H1 (cell line): Measurements from ENCODE around the gene TNIK. TPM values are rescaled to one million over a fixed set of nuclear protein-coding genes. Genes with fewer than 3 reads are reported as not detected.

Experiments used
- CTCF ChIA-PET: fragments of 300-600 bp; sonication (Branson Sonifier 250); formaldehyde crosslinking; loops from one replicate; lab custom pipeline; 2021; ENCODE audit not compliant: partially characterized antibody; lab: Charles Lee
- POLR2A ChIA-PET: fragments of 300-600 bp; sonication (Branson Sonifier 250); formaldehyde crosslinking; loops from one replicate; lab custom pipeline; 2021; ENCODE audit warnings: inconsistent platforms; ENCODE audit not compliant: partially characterized antibody; lab: Charles Lee
- DNase-seq, 2 experiments: peaks; one replicate each; pipeline versions ENCODE4 v3.0.0 to v3.0.0-alpha.2; 2010 to 2022; ENCODE audit warnings: low spot score in 2 of 2, low read depth in 1 of 2, mixed read lengths in 1 of 2
- FAIRE-seq: peaks from 2 replicates; lab custom pipeline; 2011; peaks lifted over from hg19 to GRCh38; lab: Jason Lieb, UNC
- H2AFZ ChIP-seq: 2 replicates; pipeline ENCODE4 v1.8.1; 2012; ENCODE audit warnings: low read length, inconsistent platforms
- H2AK5ac ChIP-seq: 2 replicates; pipeline ENCODE4 v1.6.1; 2013; ENCODE audit warnings: low read depth, low read length
- H2BK120ac ChIP-seq: replicated peaks from 2 replicates; pipeline ENCODE3; 2013; ENCODE audit warnings: low read depth, low read length, inconsistent platforms
- H2BK12ac ChIP-seq: 2 replicates; pipeline ENCODE4 v1.6.1; 2013; ENCODE audit warnings: low read depth, low read length
- H2BK15ac ChIP-seq: 2 replicates; pipeline ENCODE4 v1.6.1; 2013; ENCODE audit warnings: low read length
- H2BK20ac ChIP-seq: 2 replicates; pipeline ENCODE4 v1.6.1; 2013; ENCODE audit warnings: low read length
- H2BK5ac ChIP-seq: 2 replicates; pipeline ENCODE4 v1.6.1; 2013; ENCODE audit warnings: low read depth, low read length
- H3K14ac ChIP-seq: 2 replicates; pipeline ENCODE4 v1.6.1; 2013; ENCODE audit warnings: inconsistent platforms; ENCODE audit not compliant: insufficient read length
- H3K18ac ChIP-seq: 2 replicates; pipeline ENCODE4 v1.6.1; 2013; ENCODE audit warnings: low read length; ENCODE audit errors: extremely low read depth
- H3K23ac ChIP-seq: 2 replicates; pipeline ENCODE4 v1.6.1; 2013; ENCODE audit warnings: inconsistent platforms; ENCODE audit not compliant: insufficient read length
- H3K23me2 ChIP-seq: 2 replicates; pipeline ENCODE4 v1.6.1; 2013; ENCODE audit warnings: low read depth, low read length
- H3K27ac ChIP-seq: 2 replicates; pipeline ENCODE4 v1.6.1; 2011; ENCODE audit warnings: low read depth, low read length, inconsistent platforms
- H3K27me3 ChIP-seq, 4 experiments: replicated peaks in 1 of 4; 1 replicate in 1 of 4; 2 replicates in 3 of 4; pipeline versions ENCODE4 v1.6.1 to v1.8.1; 2011 to 2013; ENCODE audit warnings: low read length in 3 of 4, mild to moderate bottlenecking in 3 of 4, inconsistent platforms in 2 of 4, mixed read lengths in 2 of 4, moderate library complexity in 1 of 4; ENCODE audit not compliant: control insufficient read depth in 3 of 4, insufficient read depth in 3 of 4; ENCODE audit errors: extremely low read depth in 1 of 4
- H3K36me3 ChIP-seq, 4 experiments: 2 replicates each; pipeline versions ENCODE4 v1.6.1 to v1.8.1; 2011 to 2013; ENCODE audit warnings: mild to moderate bottlenecking in 4 of 4, low read length in 3 of 4, moderate library complexity in 2 of 4, control low read depth in 1 of 4, inconsistent platforms in 1 of 4; ENCODE audit not compliant: insufficient read depth in 4 of 4, control insufficient read depth in 2 of 4
- H3K4ac ChIP-seq: replicated peaks from 2 replicates; pipeline ENCODE3; 2013; ENCODE audit warnings: low read length, low read depth, mixed read lengths, inconsistent platforms; ENCODE audit not compliant: insufficient read length
- H3K4me1 ChIP-seq, 4 experiments: replicated peaks in 1 of 4; 1 replicate in 1 of 4; 2 replicates in 3 of 4; pipeline versions ENCODE4 v1.6.1 to v1.8.1; 2011 to 2013; ENCODE audit warnings: low read length in 3 of 4, inconsistent platforms in 2 of 4, mixed read lengths in 1 of 4; ENCODE audit not compliant: insufficient read depth in 4 of 4, control insufficient read depth in 3 of 4
- H3K4me2 ChIP-seq, 2 experiments: 2 replicates each; pipeline versions ENCODE4 v1.6.1 to v1.8.1; 2011 to 2013; ENCODE audit warnings: low read depth in 2 of 2, low read length in 2 of 2, control low read depth in 1 of 2, inconsistent platforms in 1 of 2, mild to moderate bottlenecking in 1 of 2; ENCODE audit not compliant: insufficient read depth in 1 of 2
- H3K4me3 ChIP-seq, 4 experiments: fragments of 200-600, 300-600 bp in 1 of 4; sonication (generic), shearing (Covaris generic), sonication (Bioruptor Twin) in 1 of 4; 2 replicates each; pipeline versions ENCODE4 v1.5.1 to v1.8.1; 2011 to 2016; ENCODE audit warnings: low read length in 4 of 4, low read depth in 3 of 4, control low read depth in 2 of 4, inconsistent platforms in 2 of 4, mild to moderate bottlenecking in 2 of 4, mixed read lengths in 1 of 4, moderate library complexity in 1 of 4; ENCODE audit not compliant: insufficient read depth in 2 of 4; ENCODE audit errors: extremely low read depth in 1 of 4
- H3K56ac ChIP-seq: replicated peaks from 2 replicates; pipeline ENCODE3; 2013; ENCODE audit warnings: low read depth, mild to moderate bottlenecking, mixed read lengths, low read length, inconsistent platforms; ENCODE audit not compliant: insufficient read length
- H3K79me1 ChIP-seq: 2 replicates; pipeline ENCODE4 v1.6.1; 2013; ENCODE audit warnings: low read depth, low read length, control low read depth
- H3K79me2 ChIP-seq, 2 experiments: 2 replicates each; pipeline versions ENCODE4 v1.6.1 to v1.8.1; 2012 to 2013; ENCODE audit warnings: low read length in 2 of 2, mild to moderate bottlenecking in 2 of 2, inconsistent platforms in 1 of 2; ENCODE audit not compliant: insufficient read depth in 2 of 2, control insufficient read depth in 1 of 2
- H3K9ac ChIP-seq, 4 experiments: replicated peaks in 1 of 4; 1 replicate in 1 of 4; 2 replicates in 3 of 4; pipeline versions ENCODE4 v1.6.1 to v1.8.1; 2011 to 2013; ENCODE audit warnings: low read depth in 3 of 4, low read length in 3 of 4, control low read depth in 2 of 4, mild to moderate bottlenecking in 2 of 4, moderate library complexity in 2 of 4, inconsistent platforms in 1 of 4; ENCODE audit errors: extremely low read depth in 1 of 4
- H3K9me3 ChIP-seq, 2 experiments: 2 replicates each; pipeline versions ENCODE4 v1.6.1 to v1.8.1; 2012 to 2013; ENCODE audit warnings: mild to moderate bottlenecking in 2 of 2, moderate library complexity in 2 of 2, control low read depth in 1 of 2, inconsistent platforms in 1 of 2, low read depth in 1 of 2, low read length in 1 of 2, mixed read lengths in 1 of 2; ENCODE audit not compliant: insufficient read depth in 2 of 2
- H4K20me1 ChIP-seq, 2 experiments: replicated peaks in 1 of 2; 2 replicates each; pipeline versions ENCODE3 to v1.8.1; 2011 to 2013; ENCODE audit warnings: inconsistent platforms in 2 of 2, low read length in 2 of 2, mild to moderate bottlenecking in 1 of 2; ENCODE audit not compliant: insufficient read depth in 2 of 2, control insufficient read depth in 1 of 2
- H4K5ac ChIP-seq: 2 replicates; pipeline ENCODE4 v1.6.1; 2013; ENCODE audit warnings: low read length, low read depth, mixed read lengths, inconsistent platforms; ENCODE audit not compliant: insufficient read length
- H4K8ac ChIP-seq: 2 replicates; pipeline ENCODE4 v1.8.0; 2013; ENCODE audit warnings: mild to moderate bottlenecking, moderate library complexity, low read length, inconsistent platforms; ENCODE audit not compliant: insufficient read depth; ENCODE audit errors: extremely low read depth
- H4K91ac ChIP-seq: replicated peaks from 2 replicates; pipeline ENCODE3; 2013; ENCODE audit warnings: low read length, mixed read lengths, inconsistent platforms; ENCODE audit not compliant: insufficient read length
- BACH1 ChIP-seq: IDR thresholded peaks from 2 replicates; pipeline ENCODE4 v1.6.1; 2012; ENCODE audit warnings: low read length, improper control_type of control experiment
- BRCA1 ChIP-seq: IDR thresholded peaks from 2 replicates; pipeline ENCODE4 v1.6.1; 2012; ENCODE audit warnings: low read depth, low read length, improper control_type of control experiment
- CBX8 ChIP-seq: fragments of 300-800, 300-1000 bp; sonication (generic); IDR thresholded peaks from 2 replicates; pipeline ENCODE4 v1.7.1; 2016; ENCODE audit warnings: low read depth, low read length, borderline replicate concordance
- CHD2 ChIP-seq: IDR thresholded peaks from 2 replicates; pipeline ENCODE4 v1.6.1; 2012; ENCODE audit warnings: low read length, improper control_type of control experiment
- EGR1 ChIP-seq: IDR thresholded peaks from 2 replicates; pipeline ENCODE4 v1.6.1; 2011; ENCODE audit warnings: low read depth, low read length, borderline replicate concordance
- EZH2 ChIP-seq: fragments of 200-600 bp; sonication (generic); IDR thresholded peaks from 2 replicates; pipeline ENCODE4 v1.7.1; 2012; ENCODE audit warnings: low read depth, mild to moderate bottlenecking, moderate library complexity, low read length, inconsistent platforms; ENCODE audit not compliant: severe bottlenecking
- GTF2F1 ChIP-seq: IDR thresholded peaks from 2 replicates; pipeline ENCODE4 v1.6.1; 2012; ENCODE audit warnings: low read depth, low read length, improper control_type of control experiment, borderline replicate concordance
- JUN ChIP-seq: IDR thresholded peaks from 2 replicates; pipeline ENCODE4 v1.6.1; 2011; ENCODE audit warnings: low read depth, mild to moderate bottlenecking, improper control_type of control experiment, low read length
- KDM4A ChIP-seq: IDR thresholded peaks from one replicate; pipeline ENCODE4 v1.7.1; 2012; ENCODE audit warnings: low read depth, mild to moderate bottlenecking, moderate library complexity, low read length, inconsistent platforms; ENCODE audit not compliant: severe bottlenecking
- KDM5A ChIP-seq: fragments of 200-600 bp; IDR thresholded peaks from 2 replicates; pipeline ENCODE4 v1.7.1; 2012; ENCODE audit warnings: mild to moderate bottlenecking, low read length, inconsistent platforms, mixed read lengths
- MAFK ChIP-seq: IDR thresholded peaks from 2 replicates; pipeline ENCODE4 v1.6.1; 2012; ENCODE audit warnings: low read depth, mild to moderate bottlenecking, improper control_type of control experiment, low read length
- POLR2A ChIP-seq, 2 experiments: IDR thresholded peaks; 1 replicate in 1 of 2; 2 replicates in 1 of 2; pipeline ENCODE4 v1.6.1; 2011; ENCODE audit warnings: low read depth in 2 of 2, low read length in 2 of 2, mild to moderate bottlenecking in 2 of 2; ENCODE audit errors: control extremely low read depth in 1 of 2
- POLR2AphosphoS5 ChIP-seq: IDR thresholded peaks from 2 replicates; pipeline ENCODE4 v1.6.1; 2011; ENCODE audit warnings: low read depth, low read length
- SIRT6 ChIP-seq: IDR thresholded peaks from one replicate; pipeline ENCODE4 v1.7.1; 2012; ENCODE audit warnings: low read length, inconsistent platforms
- SIX5 ChIP-seq: IDR thresholded peaks from 2 replicates; pipeline ENCODE4 v1.6.1; 2011; ENCODE audit warnings: mild to moderate bottlenecking, low read depth, low read length
- SP1 ChIP-seq: IDR thresholded peaks from 2 replicates; pipeline ENCODE4 v1.6.1; 2011; ENCODE audit warnings: low read depth, low read length
- SP2 ChIP-seq: IDR thresholded peaks from 2 replicates; pipeline ENCODE4 v1.6.1; 2012; ENCODE audit warnings: mild to moderate bottlenecking, low read length, inconsistent platforms
- TBP ChIP-seq: IDR thresholded peaks from 2 replicates; pipeline ENCODE4 v1.6.1; 2011; ENCODE audit warnings: low read depth, low read length, improper control_type of control experiment
- polyA plus RNA-seq, 7 experiments: library from polyadenylated mRNA; depleted of rRNA in 3 of 7; stranded (reverse) in 5 of 7; unstranded in 2 of 7; fragments of >200 nt in 5 of 7; fragments of 200-250 nt in 2 of 7; gene quantifications; 1 replicate in 5 of 7; 2 replicates in 1 of 7; 4 replicates in 1 of 7; pipeline versions ENCODE4 v1.2.1 to v1.2.3, GENCODE V29; 2011 to 2013; ENCODE audit warnings: missing spikeins in 2 of 7, mixed read lengths in 2 of 7
- total RNA-seq: library from RNA; stranded (reverse); fragmentation: NEBNext Ultra II Directional; extraction: Animal tissue kit (Norgen Biotek cat#: 25700); gene quantifications from 2 replicates; pipeline ENCODE4 v1.2.1, GENCODE V29; 2021

Gene TNIK
- total and polyA plus RNA-seq, 2 of the 8 experiments (the other 6 are each of a cell fraction or from before 2014, with no cell fraction given) = 7.4 to 42.0 TPM

DNA sequence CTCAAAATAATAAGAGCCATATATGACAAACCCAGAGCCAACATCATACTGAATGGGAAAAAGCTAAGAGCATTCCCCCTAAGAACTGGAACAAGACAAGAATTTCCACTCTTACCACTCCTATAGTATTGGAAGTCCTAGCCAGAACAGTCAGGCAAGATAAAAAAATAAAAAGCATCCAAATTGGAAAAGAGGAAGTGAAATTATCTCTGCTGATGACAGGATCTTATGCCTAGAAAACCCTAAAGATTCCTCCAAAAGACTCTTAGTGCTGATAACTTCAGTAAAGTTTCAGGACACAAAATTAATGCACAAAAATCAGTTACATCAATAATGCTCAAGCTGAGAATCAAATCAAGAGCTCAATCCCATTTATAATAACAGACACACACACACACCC, 387.8 kb downstream of the TNIK start:
- Histone ChIP-seq H3K4me1 (no peaks in the 10 kb centered on the region), H2AFZ (no peak overlapping the region), H4K8ac (no peak overlapping the region), H2BK20ac (no peak overlapping the region), H3K18ac (no peak overlapping the region), H3K79me1 (no peaks in the 10 kb centered on the region), H3K56ac (no peak overlapping the region), H3K9me3 (no peaks in the 10 kb centered on the region), H4K91ac (no peak overlapping the region), H3K27me3 (no peaks in the 10 kb centered on the region), H2BK15ac (no peak overlapping the region), H4K5ac (no peak overlapping the region), H3K36me3 (no peaks in the 10 kb centered on the region; a peak in 1 of 8 replicates), H3K4me3 (no peak overlapping the region), H3K9ac (no peak overlapping the region), H2AK5ac (no peak overlapping the region), H3K4ac (no peak overlapping the region), H2BK120ac (no peak overlapping the region), H3K23ac (no peak overlapping the region), H2BK5ac (no peak overlapping the region), H3K23me2 (no peaks in the 10 kb centered on the region), H3K27ac (no peak overlapping the region), H4K20me1 (no peaks in the 10 kb centered on the region), H2BK12ac (no peak overlapping the region), H3K79me2 (no peaks in the 10 kb centered on the region), H3K14ac (no peak overlapping the region), H3K4me2 (no peak overlapping the region)
- FAIRE-seq (no peak), DNase-seq (no peak)
- ChIA-PET CTCF (interaction anchor here (0.6 kb wide), 1 partner anchor 518 kb away, joined by 3 read pairs; no protein-coding TSS in a partner anchor), POLR2A (no interaction called here)
- TF ChIP-seq SP1 (no peak), KDM5A (no peak), EZH2 (no peak), CHD2 (no peak), SP2 (no peak), POLR2A (IDR thresholded peaks at IDR 0.05; ENCODE audit: control extremely low read depth in 1 of 2, low read depth in 2 of 2, low read length in 2 of 2) (no peak), TBP (no peak), SIRT6 (no peak), BRCA1 (no peak), POLR2AphosphoS5 (no peak), EGR1 (no peak), GTF2F1 (no peak), MAFK (no peak), KDM4A (no peak), SIX5 (no peak), CBX8 (no peak), BACH1 (no peak), JUN (no peak)
